Natural killer cell (primary cell): ENCODE data around the gene ACO2. TPM values are rescaled to one million over a fixed set of nuclear protein-coding genes. Genes with fewer than 3 reads are reported as not detected.

Source experiments
- ATAC-seq, 3 donors: fragments of 150-1000 bp in 2 of 3; fragments of 200-7000 bp in 1 of 3; cut with Tn5 transposase; 1 replicate in 1 of 3; 2 replicates in 2 of 3; pipeline ENCODE4 v1.10.0; 2021; ENCODE audit warnings: mild to moderate bottlenecking in 2 of 3, moderate library complexity in 2 of 3
- DNase-seq, 2 donors: peaks; one replicate each; pipeline versions ENCODE4 v3.0.0 to v3.0.0-alpha.2; 2013 to 2021; ENCODE audit warnings: mixed read lengths in 1 of 2
- H3K27ac ChIP-seq: one replicate; pipeline ENCODE4 v1.5.1; 2013; ENCODE audit warnings: mild to moderate bottlenecking, low read length
- H3K27me3 ChIP-seq: one replicate; pipeline ENCODE4 v1.6.1; 2013; ENCODE audit warnings: low read length; ENCODE audit not compliant: control insufficient read depth, insufficient read depth
- H3K36me3 ChIP-seq: one replicate; pipeline ENCODE4 v1.6.1; 2013; ENCODE audit warnings: low read length; ENCODE audit not compliant: control insufficient read depth, insufficient read depth
- H3K4me1 ChIP-seq: one replicate; pipeline ENCODE4 v1.6.1; 2013; ENCODE audit warnings: low read length; ENCODE audit not compliant: control insufficient read depth, insufficient read depth
- H3K4me3 ChIP-seq: one replicate; pipeline ENCODE4 v1.5.1; 2013; ENCODE audit warnings: low read length
- H3K9me3 ChIP-seq: one replicate; pipeline ENCODE4 v1.6.1; 2013; ENCODE audit warnings: low read length; ENCODE audit not compliant: control insufficient read depth, insufficient read depth
- H3K27ac Mint-ChIP-seq, 2 donors: one replicate each; pipeline ENCODE4 v1.8.0; 2022; ENCODE audit warnings: mild to moderate bottlenecking in 2 of 2, mixed read lengths in 2 of 2, moderate library complexity in 1 of 2
- H3K27me3 Mint-ChIP-seq, 2 donors: one replicate each; pipeline ENCODE4 v1.8.0; 2022; ENCODE audit warnings: low read depth in 2 of 2, mixed read lengths in 2 of 2
- H3K36me3 Mint-ChIP-seq: one replicate; pipeline ENCODE4 v1.8.0; 2022; ENCODE audit warnings: mixed read lengths
- H3K4me1 Mint-ChIP-seq, 2 donors: one replicate each; pipeline ENCODE4 v1.8.0; 2022; ENCODE audit warnings: mixed read lengths in 2 of 2
- H3K4me3 Mint-ChIP-seq: one replicate; pipeline ENCODE4 v1.8.0; 2022; ENCODE audit warnings: mild to moderate bottlenecking, moderate library complexity, mixed read lengths
- H3K9me3 Mint-ChIP-seq, 2 donors: one replicate each; pipeline ENCODE4 v1.8.0; 2022; ENCODE audit warnings: mixed read lengths in 2 of 2
- whole genome bisulfite sequencing: methylation state at CpG from one replicate; pipeline ENCODE4 v1.1.7; 2013; ENCODE audit warnings: missing lambda C conversion rate; ENCODE audit not compliant: insufficient coverage; 5-methylcytosine and 5-hydroxymethylcytosine counted together
- intact Hi-C: fragments of 100-400 bp; cut with micrococcal nuclease; formaldehyde crosslinking; loops from one replicate; pipeline ENCODE4 v1.14.2; 2022
- total RNA-seq, 4 donors: library from RNA; stranded (reverse); fragments of 120-200 nt in 1 of 4; gene quantifications; one replicate each; pipeline versions ENCODE4 v1.2.3 to v1.2.4, GENCODE V29; 2013 to 2022
- TF ChIP-seq, protein P1 (sequence below): fragments of 200-600 bp; IDR thresholded peaks from one replicate; pipeline ENCODE4 v1.8.0; 2022; ENCODE audit warnings: antibody characterized with exemption

ACO2 gene
- total RNA-seq, 3 donors from 2014 or later (not counting 1 experiment from before 2014, with no cell fraction given): 77.9 to 99.8 (median 89.5) TPM

DNA sequence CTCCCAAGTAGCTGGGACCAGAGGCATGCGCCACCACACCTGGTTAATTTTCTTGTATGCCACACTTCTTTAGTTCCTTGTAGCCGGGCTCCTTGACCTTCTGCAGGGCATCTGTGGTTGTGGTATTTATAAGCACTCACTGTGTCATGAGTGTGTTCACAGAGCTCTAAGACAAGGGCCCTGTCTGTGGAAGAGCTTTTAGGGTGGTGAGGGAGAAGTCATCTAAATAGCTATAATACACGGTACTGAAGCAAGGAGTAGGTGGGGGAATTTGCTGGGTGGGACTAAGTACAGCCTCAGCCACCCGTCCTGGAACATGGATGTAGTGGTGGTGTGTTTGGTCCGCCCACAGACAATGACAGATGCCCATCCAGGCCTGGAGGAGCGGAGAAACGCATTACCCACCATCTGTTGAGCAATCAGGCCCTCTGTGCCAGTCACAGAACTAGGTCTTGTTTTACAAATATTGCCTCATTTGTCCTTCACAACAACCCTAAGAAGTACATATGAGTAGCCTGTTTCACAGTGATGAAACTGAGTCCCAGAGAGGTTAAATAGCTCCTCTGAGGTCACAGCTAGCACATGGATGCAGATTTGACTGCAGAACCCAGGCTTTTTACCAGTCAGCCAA lies 10.1 kb downstream of the ACO2 start:
- H3K9me3 ChIP-seq: no peaks in the 10 kb centered on the region
- H3K4me3 ChIP-seq: no peak overlapping the region
- ATAC-seq (no peak), DNase-seq (no peak)
- intact Hi-C loops: no loop called here
- peak overlapping the region; percentile 37 for H3K27ac ChIP-seq
- WGBS: 62% methylated on average over 7 of the region's 7 CpGs
- H3K27ac Mint-ChIP-seq: no peak overlapping the region
- H3K36me3 ChIP-seq: peaks cover 2% of the 10 kb centered on the region
- H3K27me3 ChIP-seq: no peaks in the 10 kb centered on the region
- TF ChIP-seq, protein P1, sequence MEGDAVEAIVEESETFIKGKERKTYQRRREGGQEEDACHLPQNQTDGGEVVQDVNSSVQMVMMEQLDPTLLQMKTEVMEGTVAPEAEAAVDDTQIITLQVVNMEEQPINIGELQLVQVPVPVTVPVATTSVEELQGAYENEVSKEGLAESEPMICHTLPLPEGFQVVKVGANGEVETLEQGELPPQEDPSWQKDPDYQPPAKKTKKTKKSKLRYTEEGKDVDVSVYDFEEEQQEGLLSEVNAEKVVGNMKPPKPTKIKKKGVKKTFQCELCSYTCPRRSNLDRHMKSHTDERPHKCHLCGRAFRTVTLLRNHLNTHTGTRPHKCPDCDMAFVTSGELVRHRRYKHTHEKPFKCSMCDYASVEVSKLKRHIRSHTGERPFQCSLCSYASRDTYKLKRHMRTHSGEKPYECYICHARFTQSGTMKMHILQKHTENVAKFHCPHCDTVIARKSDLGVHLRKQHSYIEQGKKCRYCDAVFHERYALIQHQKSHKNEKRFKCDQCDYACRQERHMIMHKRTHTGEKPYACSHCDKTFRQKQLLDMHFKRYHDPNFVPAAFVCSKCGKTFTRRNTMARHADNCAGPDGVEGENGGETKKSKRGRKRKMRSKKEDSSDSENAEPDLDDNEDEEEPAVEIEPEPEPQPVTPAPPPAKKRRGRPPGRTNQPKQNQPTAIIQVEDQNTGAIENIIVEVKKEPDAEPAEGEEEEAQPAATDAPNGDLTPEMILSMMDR: no peak
- no peaks in the 10 kb centered on the region for H3K9me3 Mint-ChIP-seq
- no peak overlapping the region for H3K4me3 Mint-ChIP-seq
- H3K27me3 Mint-ChIP-seq: no peaks in the 10 kb centered on the region
- peaks cover 12% of the 10 kb centered on the region for H3K4me1 ChIP-seq
- no peaks in the 10 kb centered on the region for H3K36me3 Mint-ChIP-seq
- peaks cover 10 to 20% of the 10 kb centered on the region in 2 donors for H3K4me1 Mint-ChIP-seq

DNA sequence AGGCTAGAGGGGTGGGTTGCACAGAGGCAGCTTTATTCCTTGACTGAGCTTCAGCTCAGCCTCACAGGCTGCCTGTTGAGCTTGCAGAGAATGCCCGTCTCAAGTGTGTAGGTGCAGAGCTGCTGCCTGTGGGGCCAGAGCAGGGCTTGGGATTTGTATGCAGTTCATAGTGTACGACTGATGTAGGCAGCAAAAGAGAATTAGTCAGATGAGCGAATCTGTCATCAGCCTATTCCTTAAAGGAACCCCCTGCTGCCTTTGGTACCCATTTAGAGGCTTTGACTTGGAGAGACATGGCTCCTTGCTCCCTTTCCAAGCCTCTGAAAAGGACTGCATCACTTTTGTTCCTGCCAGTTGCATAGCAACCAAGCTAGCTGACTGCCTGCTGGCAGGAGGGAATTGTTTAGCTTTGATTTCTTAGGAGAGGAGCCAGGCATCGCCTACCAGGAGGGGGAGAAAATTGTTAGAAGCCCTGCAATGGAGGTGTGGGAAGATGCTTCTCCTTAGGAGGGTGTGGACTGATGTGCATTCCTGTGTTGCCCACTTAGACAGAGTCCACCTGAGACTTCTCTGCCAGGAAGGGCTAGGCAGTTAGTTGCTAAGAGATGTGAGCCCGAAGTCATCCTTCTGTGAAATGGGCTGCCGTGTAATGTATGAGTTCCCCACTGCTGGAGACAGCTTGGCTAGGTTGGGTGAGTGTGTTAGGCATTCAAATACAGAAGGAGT lies 10.9 kb downstream of the ACO2 start:
- no peak overlapping the region for H3K4me3 Mint-ChIP-seq
- H3K27ac Mint-ChIP-seq: no peak overlapping the region
- H3K9me3 Mint-ChIP-seq: no peaks in the 10 kb centered on the region
- Histone ChIP-seq H3K4me3 (no peak overlapping the region), H3K4me1 (peaks cover 12% of the 10 kb centered on the region), H3K9me3 (no peaks in the 10 kb centered on the region), H3K36me3 (peaks cover 2% of the 10 kb centered on the region), H3K27ac (peak overlapping the region; percentile 37), H3K27me3 (no peaks in the 10 kb centered on the region)
- 87% methylated on average over 6 of the region's 6 CpGs for WGBS
- ATAC-seq (no peak), DNase-seq (no peak)
- H3K36me3 Mint-ChIP-seq: no peaks in the 10 kb centered on the region
- no peaks in the 10 kb centered on the region for H3K27me3 Mint-ChIP-seq
- peaks cover 9 to 21% of the 10 kb centered on the region in 2 donors for H3K4me1 Mint-ChIP-seq
- intact Hi-C loops: no loop called here
- TF ChIP-seq, protein P1: no peak

DNA sequence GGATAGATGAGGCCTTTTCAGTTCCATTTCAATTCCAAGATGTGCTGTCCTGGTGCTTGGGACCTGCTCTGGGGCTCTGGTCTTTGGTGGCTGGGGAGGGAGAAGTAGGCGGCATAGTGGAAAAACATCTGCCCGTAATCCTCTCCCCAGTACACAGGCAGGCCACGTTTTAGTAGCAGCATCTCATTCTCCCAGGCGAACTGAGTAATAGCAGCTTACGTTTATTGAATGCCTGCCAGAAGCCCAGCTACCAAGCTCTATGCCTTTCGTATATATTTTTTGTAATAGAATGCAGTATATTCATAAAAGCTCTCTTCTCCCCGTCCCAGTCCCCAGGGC lies 11.4 kb downstream of the ACO2 start:
- WGBS: 90% methylated on average over 2 of the region's 7 CpGs
- no peaks in the 10 kb centered on the region for H3K36me3 Mint-ChIP-seq
- Histone ChIP-seq H3K27ac (peak overlapping the region; percentile 37), H3K36me3 (peaks cover 2% of the 10 kb centered on the region), H3K4me3 (no peak overlapping the region), H3K27me3 (no peaks in the 10 kb centered on the region), H3K4me1 (peaks cover 16% of the 10 kb centered on the region), H3K9me3 (no peaks in the 10 kb centered on the region)
- H3K9me3 Mint-ChIP-seq: no peaks in the 10 kb centered on the region
- TF ChIP-seq, protein P1: no peak
- ATAC-seq (no peak), DNase-seq (no peak)
- H3K4me3 Mint-ChIP-seq: no peak overlapping the region
- H3K27ac Mint-ChIP-seq: peak overlapping the region in 1 of 2 donors; percentile 13
- no peaks in the 10 kb centered on the region for H3K27me3 Mint-ChIP-seq
- H3K4me1 Mint-ChIP-seq: peaks cover 9 to 21% of the 10 kb centered on the region in 2 donors
- intact Hi-C loops: no loop called here
